K562 (cell line): ENCODE measurements around the gene MTMR10. TPM values are rescaled to one million over a fixed set of nuclear protein-coding genes. Genes with fewer than 3 reads are reported as not detected.
A peak's percentile ranks its signal among the peaks of the same experiment; 100 is the strongest.

Experiments used
- ATAC-seq: fragments of 200-7000 bp; cut with Tn5 transposase; 3 replicates; pipeline ENCODE4 v1.9.1; 2020; ENCODE audit warnings: moderate library complexity
- BruUV-seq: library from RNA; stranded (reverse); fragments of 400-500 nt; replicated peaks from 2 replicates; lab custom pipeline; 2021; lab: Mats Ljungman, UMichigan
- CTCF ChIA-PET: fragments of 300-600 bp; formaldehyde crosslinking; extraction: SDS; loops from one replicate; lab custom pipeline; 2021; ENCODE audit warnings: low intra/inter-chr PET ratio; lab: Yijun Ruan, JAX
- POLR2A ChIA-PET: fragments of 300-600, 350-650 bp; sonication (Branson Sonifier 250); formaldehyde crosslinking; extraction: SDS; loops from one replicate; lab custom pipeline; 2021; ENCODE audit warnings: antibody characterized with exemption, inconsistent platforms; lab: Yijun Ruan, JAX
- DNase-seq, 4 experiments: peaks; one replicate each; pipeline versions ENCODE4 v3.0.0 to v3.0.0-alpha.2; 2011 to 2018; ENCODE audit warnings: low spot score in 3 of 4, mixed read lengths in 3 of 4; ENCODE audit errors: extremely low read depth in 1 of 4
- FAIRE-seq: peaks from 2 replicates; lab custom pipeline; 2011; peaks lifted over from hg19 to GRCh38; lab: Jason Lieb, UNC
- H2AFZ ChIP-seq: 2 replicates; pipeline ENCODE4 v1.6.0; 2011; ENCODE audit warnings: low read depth, low read length, control low read depth, inconsistent platforms
- H3K27ac ChIP-seq: fragments of 200-600 bp; 3 replicates; pipeline ENCODE4 v1.8.0; 2011; ENCODE audit warnings: low read depth, mild to moderate bottlenecking, control low read depth, inconsistent platforms, low read length, moderate library complexity, mixed read lengths; ENCODE audit errors: extremely low read depth
- H3K27me3 ChIP-seq, 2 experiments: fragments of 300-600 bp in 1 of 2; 2 replicates in 1 of 2; 3 replicates in 1 of 2; pipeline versions ENCODE4 v1.6.0 to v1.8.0; 2011; ENCODE audit warnings: inconsistent platforms in 2 of 2, low read length in 2 of 2, mild to moderate bottlenecking in 1 of 2, mixed read lengths in 1 of 2, moderate library complexity in 1 of 2; ENCODE audit not compliant: control insufficient read depth in 2 of 2, insufficient read depth in 2 of 2
- H3K36me3 ChIP-seq: fragments of 300-600 bp; 3 replicates; pipeline ENCODE4 v1.8.0; 2011; ENCODE audit warnings: mild to moderate bottlenecking, low read length, inconsistent platforms; ENCODE audit not compliant: control insufficient read depth, insufficient read depth
- H3K4me1 ChIP-seq, 2 experiments: fragments of 200-600 bp in 1 of 2; replicated peaks in 1 of 2; 2 replicates in 1 of 2; 3 replicates in 1 of 2; pipeline versions ENCODE4 v1.5.1 to v1.8.0; 2011; ENCODE audit warnings: inconsistent platforms in 2 of 2, low read length in 2 of 2, mild to moderate bottlenecking in 1 of 2, mixed read lengths in 1 of 2, moderate library complexity in 1 of 2; ENCODE audit not compliant: control insufficient read depth in 2 of 2, insufficient read depth in 2 of 2
- H3K4me2 ChIP-seq: 2 replicates; pipeline ENCODE4 v1.6.1; 2011; ENCODE audit warnings: low read length, control low read depth, inconsistent platforms, mixed read lengths; ENCODE audit not compliant: insufficient read depth
- H3K4me3 ChIP-seq: fragments of 200-600 bp; sonication (generic), shearing (Covaris generic); 2 replicates; pipeline ENCODE4 v1.5.1; 2016; ENCODE audit warnings: control low read depth, inconsistent platforms
- H3K79me2 ChIP-seq: fragments of 200-600 bp; 3 replicates; pipeline ENCODE4 v1.8.0; 2011; ENCODE audit warnings: low read length, inconsistent platforms; ENCODE audit not compliant: control insufficient read depth, insufficient read depth
- H3K9ac ChIP-seq, 2 experiments: 2 replicates each; pipeline versions ENCODE4 v1.6.0 to v1.6.1; 2011; ENCODE audit warnings: low read depth in 2 of 2, low read length in 2 of 2, control low read depth in 1 of 2, inconsistent platforms in 1 of 2, mild to moderate bottlenecking in 1 of 2, mixed read lengths in 1 of 2; ENCODE audit not compliant: insufficient read depth in 1 of 2
- H3K9me1 ChIP-seq: one replicate; pipeline ENCODE4 v1.6.0; 2011; ENCODE audit warnings: inconsistent platforms, mild to moderate bottlenecking, low read length, moderate library complexity; ENCODE audit not compliant: control insufficient read depth, insufficient read depth
- H3K9me3 ChIP-seq: replicated peaks from 2 replicates; pipeline ENCODE4 v1.5.1; 2011; ENCODE audit warnings: low read depth, low read length, inconsistent platforms; ENCODE audit not compliant: control insufficient read depth, insufficient read depth
- H4K20me1 ChIP-seq: replicated peaks from 2 replicates; pipeline ENCODE4 v1.6.1; 2011; ENCODE audit warnings: low read length, inconsistent platforms, mixed read lengths; ENCODE audit not compliant: control insufficient read depth, insufficient read depth
- CTBP1 ChIP-seq: fragments of 450-650 bp; IDR thresholded peaks from 2 replicates; pipeline ENCODE4 v1.6.1; 2016; ENCODE audit warnings: borderline replicate concordance
- EP400 ChIP-seq: fragments of 450-650 bp; IDR thresholded peaks from 2 replicates; pipeline ENCODE4 v1.6.1; 2017; ENCODE audit warnings: antibody characterized with exemption, mild to moderate bottlenecking, moderate library complexity
- EZH2 ChIP-seq: IDR thresholded peaks from 2 replicates; pipeline ENCODE4 v1.6.1; 2012; ENCODE audit warnings: low read depth, mild to moderate bottlenecking, inconsistent platforms, low read length, borderline replicate concordance
- FOXA3 ChIP-seq, 2 experiments: fragments of 450-650 bp in 1 of 2; sonication (generic) in 1 of 2; formaldehyde crosslinking; IDR thresholded peaks in 1 of 2; conservative IDR thresholded peaks in 1 of 2; 2 replicates each; pipeline versions ENCODE4 v1.4.0 to v1.8.0; 2020 to 2022; ENCODE audit warnings: mild to moderate bottlenecking in 2 of 2, missing genetic modification reagents in 1 of 2
- NR1H2 ChIP-seq: sonication (generic); formaldehyde crosslinking; IDR thresholded peaks from 2 replicates; pipeline ENCODE4 v1.4.0; 2020; ENCODE audit warnings: mild to moderate bottlenecking, missing genetic modification reagents
- RBM15 ChIP-seq: fragments of 200-400 bp; formaldehyde crosslinking; IDR thresholded peaks from 2 replicates; pipeline ENCODE4 v1.6.1; 2018; ENCODE audit warnings: mild to moderate bottlenecking, low read length, moderate library complexity; ENCODE audit not compliant: insufficient read depth
- TCF3 ChIP-seq: sonication (generic); formaldehyde crosslinking; IDR thresholded peaks from 2 replicates; pipeline ENCODE4 v1.4.0; 2020; ENCODE audit warnings: mild to moderate bottlenecking, missing genetic modification reagents
- ZNF695 ChIP-seq: fragments of 450-650 bp; formaldehyde crosslinking; IDR thresholded peaks from 2 replicates; pipeline ENCODE4 v1.4.0; 2020; ENCODE audit warnings: mild to moderate bottlenecking, moderate library complexity
- WGBS: fragments of 100-300 bp; shearing (Covaris generic); methylation state at CpG from one replicate; pipeline ENCODE4 v1.1.6; 2016; ENCODE audit warnings: low coverage, mixed read lengths; ENCODE audit not compliant: insufficient coverage; ENCODE audit errors: missing lambda C conversion rate; 5-methylcytosine and 5-hydroxymethylcytosine counted together
- in situ Hi-C: fragments of 300-500 bp; cut with MboI; formaldehyde crosslinking; loops from 4 replicates; pipeline ENCODE4 v1.15.0; 2018; ENCODE audit warnings: inconsistent platforms, mixed read lengths
- intact Hi-C: fragments of 100-400 bp; cut with micrococcal nuclease; formaldehyde crosslinking; loops from 2 replicates; pipeline ENCODE4 v1.14.2; 2022
- polyA plus RNA-seq, 8 experiments: library from polyadenylated mRNA; depleted of rRNA in 4 of 8; stranded (reverse) in 5 of 8; unstranded in 3 of 8; fragments of >200 nt; fragmentation: Nextera tagmentation in 2 of 8; fragmentation: Illumina TruSeq in 1 of 8; extraction: Ambion mirVana in 2 of 8; extraction: Trizol in 1 of 8; gene quantifications; 2 replicates each; pipeline versions ENCODE4 v1.2.1 to v1.2.3, GENCODE V29; 2011 to 2014; ENCODE audit warnings: inconsistent platforms in 1 of 8, missing spikeins in 1 of 8
- total RNA-seq, 7 experiments: library from RNA; depleted of rRNA in 6 of 7; stranded (reverse); fragments of >200 nt in 6 of 7; fragmentation: Illumina TruSeq in 2 of 7; extraction: Trizol in 2 of 7; gene quantifications; 2 replicates each; pipeline versions ENCODE4 v1.2.1 to v1.2.3, GENCODE V29; 2011 to 2021; ENCODE audit warnings: low replicate concordance in 1 of 7
- TF ChIP-seq, protein P1 (sequence below): fragments of 450-650 bp; IDR thresholded peaks from one replicate; pipeline ENCODE4 v1.6.1; 2018; ENCODE audit warnings: mild to moderate bottlenecking, moderate library complexity; ENCODE audit not compliant: partially characterized antibody

Gene MTMR10
- total and polyA plus RNA-seq, 9 of the 15 experiments (the other 6 are each of a cell fraction or from before 2014, with no cell fraction given) = 1.6 to 6.8 (median 4.8) TPM

DNA sequence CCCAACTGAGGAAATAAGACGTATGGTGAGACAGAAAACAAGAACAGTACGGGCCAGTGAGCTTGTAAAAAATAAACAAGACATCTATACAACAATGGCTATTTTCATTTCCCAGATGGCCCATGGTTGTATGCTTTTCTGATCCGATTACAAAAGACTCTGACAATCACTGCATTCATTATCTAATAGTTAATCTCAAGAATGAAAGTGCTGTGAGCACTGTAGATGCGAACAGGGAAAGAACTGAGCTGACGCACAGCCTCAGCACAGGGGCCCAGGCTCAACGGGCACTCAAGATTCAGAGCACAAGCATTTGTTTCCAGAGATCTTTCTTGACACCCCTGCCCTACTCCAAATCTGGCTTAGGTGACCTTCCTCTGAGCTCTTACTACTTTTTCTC lies 6.9 kb downstream of the MTMR10 start:
- no peaks in the 10 kb centered on the region for H3K4me1 ChIP-seq
- TF ChIP-seq EP400 = no peak
- TF ChIP-seq CTBP1 = no peak
- TF ChIP-seq, protein P1, sequence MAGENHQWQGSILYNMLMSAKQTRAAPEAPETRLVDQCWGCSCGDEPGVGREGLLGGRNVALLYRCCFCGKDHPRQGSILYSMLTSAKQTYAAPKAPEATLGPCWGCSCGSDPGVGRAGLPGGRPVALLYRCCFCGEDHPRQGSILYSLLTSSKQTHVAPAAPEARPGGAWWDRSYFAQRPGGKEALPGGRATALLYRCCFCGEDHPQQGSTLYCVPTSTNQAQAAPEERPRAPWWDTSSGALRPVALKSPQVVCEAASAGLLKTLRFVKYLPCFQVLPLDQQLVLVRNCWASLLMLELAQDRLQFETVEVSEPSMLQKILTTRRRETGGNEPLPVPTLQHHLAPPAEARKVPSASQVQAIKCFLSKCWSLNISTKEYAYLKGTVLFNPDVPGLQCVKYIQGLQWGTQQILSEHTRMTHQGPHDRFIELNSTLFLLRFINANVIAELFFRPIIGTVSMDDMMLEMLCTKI = no peak
- no peak for TF ChIP-seq ZNF695 (CRISPR knock-in tag)
- TF ChIP-seq TCF3 (CRISPR knock-in tag) = no peak
- TF ChIP-seq NR1H2 (CRISPR knock-in tag) = no peak
- TF ChIP-seq RBM15 = no peak
- TF ChIP-seq EZH2 = no peak
- no peak for TF ChIP-seq FOXA3 (CRISPR knock-in tag; conservative IDR thresholded peaks at IDR 0.05 in 1 of 2, IDR thresholded peaks at IDR 0.05 in 1 of 2)
- H4K20me1 ChIP-seq = peaks cover 7% of the 10 kb centered on the region; the same call in 1 of the 2 replicates
- 70% methylated on average over 6 of the region's 6 CpGs for WGBS
- H3K4me2 ChIP-seq = no peak overlapping the region
- ATAC-seq = no peak
- H3K9me3 ChIP-seq = no peaks in the 10 kb centered on the region
- POLR2A ChIA-PET = interaction anchor here (1.4 kb wide), 1 partner anchor 11 kb away, joined by 4 read pairs; no protein-coding TSS in a partner anchor
- H3K4me3 ChIP-seq = no peak overlapping the region
- H3K9ac ChIP-seq = no peak overlapping the region
- H3K27me3 ChIP-seq = no peaks in the 10 kb centered on the region
- no TSS peak for BruUV-seq
- CTCF ChIA-PET = no interaction called here
- H3K79me2 ChIP-seq = no peaks in the 10 kb centered on the region
- in situ Hi-C loops (no loop called here), intact Hi-C loops (no loop called here)
- peaks cover 6% of the 10 kb centered on the region; the same call in 2 of the 3 replicates for H3K36me3 ChIP-seq
- peak; percentile 23 for FAIRE-seq
- no peaks in the 10 kb centered on the region for H3K9me1 ChIP-seq
- H2AFZ ChIP-seq = no peak overlapping the region
- H3K27ac ChIP-seq = no peak overlapping the region
- no peak for DNase-seq
